K562 (cell line): ENCODE results near the gene CYSRT1. TPM values are rescaled to one million over a fixed set of nuclear protein-coding genes. Genes with fewer than 3 reads are reported as not detected.

Experiments
- CCNT2 ChIP-seq: IDR thresholded peaks from 2 replicates; pipeline ENCODE4 v1.6.1; 2011; ENCODE audit warnings: borderline replicate concordance, low read depth, mild to moderate bottlenecking, moderate library complexity, mixed read lengths, low read length; ENCODE audit not compliant: insufficient read length; ENCODE audit errors: extremely low read depth
- CTCFL ChIP-seq: IDR thresholded peaks from 2 replicates; pipeline ENCODE4 v1.6.1; 2011; ENCODE audit warnings: borderline replicate concordance, low read depth, mild to moderate bottlenecking, moderate library complexity, low read length; ENCODE audit not compliant: insufficient read depth, poor library complexity, severe bottlenecking
- DNMT1 ChIP-seq: fragments of 450-650 bp; IDR thresholded peaks from 2 replicates; pipeline ENCODE4 v1.6.1; 2016; ENCODE audit warnings: antibody characterized with exemption, mild to moderate bottlenecking
- E2F3 ChIP-seq: fragments of 250-450 bp; sonication (Bioruptor Pico); IDR thresholded peaks from 2 replicates; pipeline ENCODE4 v1.4.0; 2020; ENCODE audit warnings: mild to moderate bottlenecking
- ERF ChIP-seq: fragments of 450-650 bp; formaldehyde crosslinking; IDR thresholded peaks from 2 replicates; pipeline ENCODE4 v1.4.0; 2020; ENCODE audit warnings: mild to moderate bottlenecking, mixed read lengths
- MYC ChIP-seq, 2 experiments: fragments of 250-450 bp in 1 of 2; sonication (Bioruptor Pico) in 1 of 2; IDR thresholded peaks; 2 replicates each; pipeline versions ENCODE4 v1.5.1 to v1.6.1; 2012 to 2021; ENCODE audit warnings: low read depth in 2 of 2, borderline replicate concordance in 1 of 2, improper control_type of control experiment in 1 of 2, low read length in 1 of 2, mild to moderate bottlenecking in 1 of 2, moderate library complexity in 1 of 2
- PTBP1 ChIP-seq: fragments of 200-400 bp; formaldehyde crosslinking; IDR thresholded peaks from 2 replicates; pipeline ENCODE4 v1.6.1; 2017; ENCODE audit warnings: low read depth, low read length
- PTTG1 ChIP-seq: fragments of 450-650 bp; IDR thresholded peaks from 2 replicates; pipeline ENCODE4 v1.6.1; 2016; ENCODE audit warnings: low read depth, mild to moderate bottlenecking, missing genetic modification characterization, missing compliant biosample characterization
- THAP12 ChIP-seq: fragments of 250-450 bp; sonication (Bioruptor Pico); IDR thresholded peaks from 2 replicates; pipeline ENCODE4 v1.9.0; 2021; ENCODE audit warnings: mild to moderate bottlenecking, inconsistent platforms
- TSHZ1 ChIP-seq: fragments of 250-450 bp; sonication (Bioruptor Pico); IDR thresholded peaks from 2 replicates; pipeline ENCODE4 v1.4.0; 2020; ENCODE audit warnings: mild to moderate bottlenecking, moderate library complexity
- ZNF146 ChIP-seq: IDR thresholded peaks from one replicate; pipeline ENCODE4 v1.6.1; 2018; ENCODE audit warnings: missing compliant biosample characterization; ENCODE audit not compliant: unreplicated experiment
- ZNF24 ChIP-seq: fragments of 450-650 bp; IDR thresholded peaks from 2 replicates; pipeline ENCODE4 v1.6.1; 2016
- ZNF398 ChIP-seq: fragments of 250-450 bp; sonication (Bioruptor Pico); IDR thresholded peaks from 2 replicates; pipeline ENCODE4 v1.8.0; 2021; ENCODE audit warnings: moderate library complexity, mild to moderate bottlenecking, inconsistent platforms
- ZNF655 ChIP-seq: fragments of 250-450 bp; sonication (Bioruptor Pico); IDR thresholded peaks from 2 replicates; pipeline ENCODE4 v1.5.0; 2021
- polyA plus RNA-seq, 8 experiments: library from polyadenylated mRNA; depleted of rRNA in 4 of 8; stranded (reverse) in 5 of 8; unstranded in 3 of 8; fragments of >200 nt; fragmentation: Nextera tagmentation in 2 of 8; fragmentation: Illumina TruSeq in 1 of 8; extraction: Ambion mirVana in 2 of 8; extraction: Trizol in 1 of 8; gene quantifications; 2 replicates each; pipeline versions ENCODE4 v1.2.1 to v1.2.3, GENCODE V29; 2011 to 2014; ENCODE audit warnings: inconsistent platforms in 1 of 8, missing spikeins in 1 of 8
- total RNA-seq, 7 experiments: library from RNA; depleted of rRNA in 6 of 7; stranded (reverse); fragments of >200 nt in 6 of 7; fragmentation: Illumina TruSeq in 2 of 7; extraction: Trizol in 2 of 7; gene quantifications; 2 replicates each; pipeline versions ENCODE4 v1.2.1 to v1.2.3, GENCODE V29; 2011 to 2021; ENCODE audit warnings: low replicate concordance in 1 of 7

Gene CYSRT1
- total and polyA plus RNA-seq, 9 of the 15 experiments (the other 6 are each of a cell fraction or from before 2014, with no cell fraction given), result 0.04 to 1.4 (median 0.42) TPM; not detected in 3

- no peak for TF ChIP-seq ZNF146 (CRISPR knock-in tag)
- no peak for TF ChIP-seq PTBP1
- no peak for TF ChIP-seq PTTG1 (tag)
- no peak for TF ChIP-seq E2F3 (CRISPR knock-in tag)
- TF ChIP-seq MYC (IDR thresholded peaks at IDR 0.05; ENCODE audit: low read depth, low read length), result peak; percentile 41; the same call in 1 of the 2 replicates
- TF ChIP-seq MYC (CRISPR knock-in tag; IDR thresholded peaks at IDR 0.05; ENCODE audit: borderline replicate concordance, low read depth), result no peak
- no peak for TF ChIP-seq ZNF398 (CRISPR knock-in tag)
- TF ChIP-seq DNMT1, result no peak
- no peak for TF ChIP-seq CTCFL
- no peak for TF ChIP-seq CCNT2
- no peak for TF ChIP-seq THAP12
- no peak for TF ChIP-seq ERF (CRISPR knock-in tag)
- TF ChIP-seq ZNF24, result peak; percentile 28; the same call in 1 of the 2 replicates
- no peak for TF ChIP-seq TSHZ1
- no peak for TF ChIP-seq ZNF655 (CRISPR knock-in tag)
Observed at GRCh38 chr9:137227054-137227852, 2.3 kb downstream of the CYSRT1 start, which contains the start of gene RNF224 (continued).
